ENCODE measurements around the gene NGEF. TPM values are rescaled to one million over a fixed set of nuclear protein-coding genes. Genes with fewer than 3 reads are reported as not detected.

NGEF gene
- total RNA-seq, 1 donor from 2014 or later: 6.1 TPM

- no peak for ATAC-seq
These were observed 32.0 kb upstream of the NGEF start for GRCh38 chr2:233044974-233045605.

- ATAC-seq: no peak
These were observed 29.5 kb upstream of the NGEF start for GRCh38 chr2:233042549-233042948.

- ATAC-seq: no peak
These were observed 28.8 kb upstream of the NGEF start for GRCh38 chr2:233041722-233042323.

- ATAC-seq: no peak
These were observed 27.5 kb upstream of the NGEF start for GRCh38 chr2:233040571-233040970.

- ATAC-seq: peak; percentile 31
These were observed 26.9 kb upstream of the NGEF start for GRCh38 chr2:233039846-233040530.

GRCh38 chr2:233039212-233039845, 26.3 kb upstream of the NGEF start:
- ATAC-seq: no peak

GRCh38 chr2:233037078-233037477, 24.0 kb upstream of the NGEF start:
- no peak for ATAC-seq

GRCh38 chr2:233036162-233036838, 23.2 kb upstream of the NGEF start:
- ATAC-seq: no peak

GRCh38 chr2:233035426-233036161, 22.5 kb upstream of the NGEF start:
- ATAC-seq: no peak

GRCh38 chr2:233034091-233034882, 21.2 kb upstream of the NGEF start:
- ATAC-seq: no peak

- no peak for ATAC-seq
These were observed 20.6 kb upstream of the NGEF start for GRCh38 chr2:233033672-233034071.

GRCh38 chr2:233032551-233033320, 19.7 kb upstream of the NGEF start, which contains the start of gene NEU2:
Gene NEU2, plus strand, starts transcription at chr2:233032672. Its CDS starts 0 bp downstream, at chr2:233032672.
- no peak for ATAC-seq

- no peak for ATAC-seq
These were observed 18.8 kb upstream of the NGEF start for GRCh38 chr2:233031556-233032500.

GRCh38 chr2:233029321-233029720, 16.3 kb upstream of the NGEF start:
- ATAC-seq: no peak

- no peak for ATAC-seq
These were observed 13.2 kb upstream of the NGEF start for GRCh38 chr2:233026198-233026813.

- ATAC-seq: no peak
These were observed 12.7 kb upstream of the NGEF start for GRCh38 chr2:233025706-233026105.

- ATAC-seq: no peak
These were observed 10.8 kb upstream of the NGEF start for GRCh38 chr2:233023761-233024410.
